HepG2 (cell line): ENCODE measurements around the gene MGAT5.

Source experiments
- CHD4 ChIP-seq: fragments of 200-600 bp; sonication (generic); IDR thresholded peaks from 2 replicates; pipeline ENCODE4 v1.7.0; 2017; ENCODE audit warnings: mild to moderate bottlenecking, low read length, borderline replicate concordance
- ELF3 ChIP-seq: IDR thresholded peaks from 2 replicates; pipeline ENCODE4 v1.6.1; 2016; ENCODE audit warnings: missing genetic modification reagents, missing compliant biosample characterization
- IRX3 ChIP-seq: sonication (generic); formaldehyde crosslinking; IDR thresholded peaks from 2 replicates; pipeline ENCODE4 v1.8.1; 2023; ENCODE audit warnings: mild to moderate bottlenecking, low read depth, missing genetic modification reagents, borderline replicate concordance
- MAFK ChIP-seq, 2 experiments: IDR thresholded peaks in 1 of 2; conservative IDR thresholded peaks in 1 of 2; 2 replicates each; pipeline ENCODE4 v1.6.1; 2011; ENCODE audit warnings: improper control_type of control experiment in 2 of 2, low read length in 2 of 2
- MAZ ChIP-seq, 2 experiments: sonication (generic) in 1 of 2; formaldehyde crosslinking in 1 of 2; IDR thresholded peaks; 2 replicates each; pipeline versions ENCODE4 v1.5.0 to v1.6.1; 2012 to 2020; ENCODE audit warnings: low read depth in 2 of 2, mild to moderate bottlenecking in 2 of 2, borderline replicate concordance in 1 of 2, improper control_type of control experiment in 1 of 2, low read length in 1 of 2, missing genetic modification reagents in 1 of 2, moderate library complexity in 1 of 2
- RAD21 ChIP-seq: fragments of 450-650 bp; formaldehyde crosslinking; IDR thresholded peaks from 2 replicates; pipeline ENCODE4 v1.5.0; 2020; ENCODE audit warnings: mild to moderate bottlenecking
- RBM39 ChIP-seq: fragments of 200-400 bp; formaldehyde crosslinking; IDR thresholded peaks from one replicate; pipeline ENCODE4 v1.6.1; 2018; ENCODE audit warnings: antibody characterized with exemption, mild to moderate bottlenecking, low read depth, low read length; ENCODE audit not compliant: poor library complexity, severe bottlenecking
- SATB2 ChIP-seq: sonication (generic); formaldehyde crosslinking; IDR thresholded peaks from 2 replicates; pipeline ENCODE4 v1.5.0; 2020; ENCODE audit warnings: missing genetic modification reagents
- SP140L ChIP-seq: sonication (generic); formaldehyde crosslinking; IDR thresholded peaks from 2 replicates; pipeline ENCODE4 v1.4.0; 2020; ENCODE audit warnings: missing genetic modification reagents, borderline replicate concordance
- TCF7 ChIP-seq: sonication (generic); IDR thresholded peaks from 2 replicates; pipeline ENCODE4 v1.6.1; 2016; ENCODE audit warnings: antibody characterized with exemption, low read depth
- ZNF431 ChIP-seq: sonication (generic); formaldehyde crosslinking; IDR thresholded peaks from 2 replicates; pipeline ENCODE4 v1.9.0; 2022; ENCODE audit warnings: missing genetic modification reagents, low read depth, mild to moderate bottlenecking, borderline replicate concordance
- TF ChIP-seq, protein P1 (sequence below): sonication (generic); formaldehyde crosslinking; IDR thresholded peaks from 2 replicates; pipeline ENCODE4 v1.5.1; 2020; ENCODE audit warnings: mild to moderate bottlenecking, missing genetic modification reagents, moderate library complexity
- TF ChIP-seq, protein P2 (sequence below): sonication (generic); formaldehyde crosslinking; IDR thresholded peaks from 2 replicates; pipeline ENCODE4 v1.5.0; 2020; ENCODE audit warnings: mild to moderate bottlenecking, missing genetic modification reagents, moderate library complexity
- TF ChIP-seq, protein P3 (sequence below): fragments of 450-650 bp; IDR thresholded peaks from 2 replicates; pipeline ENCODE4 v1.6.1; 2017; ENCODE audit warnings: mild to moderate bottlenecking

DNA sequence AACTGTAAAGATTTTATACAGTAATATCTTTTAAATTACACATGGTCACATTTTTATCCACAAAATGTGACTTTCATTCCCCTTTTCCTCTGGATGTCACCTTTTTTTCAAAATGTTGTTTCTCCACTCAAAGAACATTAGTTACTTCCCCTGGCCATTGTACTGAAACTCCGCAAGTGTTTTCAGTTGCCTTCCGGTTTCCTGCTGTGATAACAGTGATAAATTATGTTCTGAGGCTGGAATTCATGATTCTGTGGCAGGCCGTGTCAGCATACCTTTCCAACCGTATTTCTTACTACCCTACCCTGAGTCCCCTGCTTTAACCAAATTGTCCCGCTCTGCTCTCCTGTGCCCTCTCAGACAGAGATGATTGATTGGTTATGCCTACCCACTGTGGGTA is 53.5 kb downstream of the MGAT5 start:
- TF ChIP-seq SP140L (CRISPR knock-in tag) (no peak), RAD21 (CRISPR knock-in tag) (no peak), MAFK (conservative IDR thresholded peaks at IDR 0.05 in 1 of 2, IDR thresholded peaks at IDR 0.05 in 1 of 2; ENCODE audit: low read length in 2 of 2) (no peak), TCF7 (no peak), MAZ (IDR thresholded peaks at IDR 0.05; ENCODE audit: borderline replicate concordance, low read depth, low read length) (no peak), MAZ (CRISPR knock-in tag; IDR thresholded peaks at IDR 0.05; ENCODE audit: low read depth) (no peak), RBM39 (no peak), CHD4 (no peak), ZNF431 (CRISPR knock-in tag) (no peak), IRX3 (CRISPR knock-in tag) (no peak), ELF3 (no peak), SATB2 (CRISPR knock-in tag) (no peak)
- TF ChIP-seq, protein P1, sequence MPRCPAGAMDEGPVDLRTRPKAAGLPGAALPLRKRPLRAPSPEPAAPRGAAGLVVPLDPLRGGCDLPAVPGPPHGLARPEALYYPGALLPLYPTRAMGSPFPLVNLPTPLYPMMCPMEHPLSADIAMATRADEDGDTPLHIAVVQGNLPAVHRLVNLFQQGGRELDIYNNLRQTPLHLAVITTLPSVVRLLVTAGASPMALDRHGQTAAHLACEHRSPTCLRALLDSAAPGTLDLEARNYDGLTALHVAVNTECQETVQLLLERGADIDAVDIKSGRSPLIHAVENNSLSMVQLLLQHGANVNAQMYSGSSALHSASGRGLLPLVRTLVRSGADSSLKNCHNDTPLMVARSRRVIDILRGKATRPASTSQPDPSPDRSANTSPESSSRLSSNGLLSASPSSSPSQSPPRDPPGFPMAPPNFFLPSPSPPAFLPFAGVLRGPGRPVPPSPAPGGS (CRISPR knock-in tag) = no peak
- TF ChIP-seq, protein P2, sequence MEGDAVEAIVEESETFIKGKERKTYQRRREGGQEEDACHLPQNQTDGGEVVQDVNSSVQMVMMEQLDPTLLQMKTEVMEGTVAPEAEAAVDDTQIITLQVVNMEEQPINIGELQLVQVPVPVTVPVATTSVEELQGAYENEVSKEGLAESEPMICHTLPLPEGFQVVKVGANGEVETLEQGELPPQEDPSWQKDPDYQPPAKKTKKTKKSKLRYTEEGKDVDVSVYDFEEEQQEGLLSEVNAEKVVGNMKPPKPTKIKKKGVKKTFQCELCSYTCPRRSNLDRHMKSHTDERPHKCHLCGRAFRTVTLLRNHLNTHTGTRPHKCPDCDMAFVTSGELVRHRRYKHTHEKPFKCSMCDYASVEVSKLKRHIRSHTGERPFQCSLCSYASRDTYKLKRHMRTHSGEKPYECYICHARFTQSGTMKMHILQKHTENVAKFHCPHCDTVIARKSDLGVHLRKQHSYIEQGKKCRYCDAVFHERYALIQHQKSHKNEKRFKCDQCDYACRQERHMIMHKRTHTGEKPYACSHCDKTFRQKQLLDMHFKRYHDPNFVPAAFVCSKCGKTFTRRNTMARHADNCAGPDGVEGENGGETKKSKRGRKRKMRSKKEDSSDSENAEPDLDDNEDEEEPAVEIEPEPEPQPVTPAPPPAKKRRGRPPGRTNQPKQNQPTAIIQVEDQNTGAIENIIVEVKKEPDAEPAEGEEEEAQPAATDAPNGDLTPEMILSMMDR (CRISPR knock-in tag) = no peak
- TF ChIP-seq, protein P3, sequence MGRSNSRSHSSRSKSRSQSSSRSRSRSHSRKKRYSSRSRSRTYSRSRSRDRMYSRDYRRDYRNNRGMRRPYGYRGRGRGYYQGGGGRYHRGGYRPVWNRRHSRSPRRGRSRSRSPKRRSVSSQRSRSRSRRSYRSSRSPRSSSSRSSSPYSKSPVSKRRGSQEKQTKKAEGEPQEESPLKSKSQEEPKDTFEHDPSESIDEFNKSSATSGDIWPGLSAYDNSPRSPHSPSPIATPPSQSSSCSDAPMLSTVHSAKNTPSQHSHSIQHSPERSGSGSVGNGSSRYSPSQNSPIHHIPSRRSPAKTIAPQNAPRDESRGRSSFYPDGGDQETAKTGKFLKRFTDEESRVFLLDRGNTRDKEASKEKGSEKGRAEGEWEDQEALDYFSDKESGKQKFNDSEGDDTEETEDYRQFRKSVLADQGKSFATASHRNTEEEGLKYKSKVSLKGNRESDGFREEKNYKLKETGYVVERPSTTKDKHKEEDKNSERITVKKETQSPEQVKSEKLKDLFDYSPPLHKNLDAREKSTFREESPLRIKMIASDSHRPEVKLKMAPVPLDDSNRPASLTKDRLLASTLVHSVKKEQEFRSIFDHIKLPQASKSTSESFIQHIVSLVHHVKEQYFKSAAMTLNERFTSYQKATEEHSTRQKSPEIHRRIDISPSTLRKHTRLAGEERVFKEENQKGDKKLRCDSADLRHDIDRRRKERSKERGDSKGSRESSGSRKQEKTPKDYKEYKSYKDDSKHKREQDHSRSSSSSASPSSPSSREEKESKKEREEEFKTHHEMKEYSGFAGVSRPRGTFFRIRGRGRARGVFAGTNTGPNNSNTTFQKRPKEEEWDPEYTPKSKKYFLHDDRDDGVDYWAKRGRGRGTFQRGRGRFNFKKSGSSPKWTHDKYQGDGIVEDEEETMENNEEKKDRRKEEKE = no peak
